WI38 (cell line): Measurements from ENCODE around the gene TSPAN15.

Experiments
- H3K4me3 ChIP-seq: 2 replicates; pipeline ENCODE4 v1.5.1; 2011; ENCODE audit warnings: low read depth, mild to moderate bottlenecking, control low read depth, low read length
- CTCF ChIP-seq: IDR thresholded peaks from 2 replicates; pipeline ENCODE4 v1.5.1; 2012; ENCODE audit warnings: low read depth, mild to moderate bottlenecking, control low read depth, low read length

TSPAN15 gene

GRCh38 chr10:69460576-69461242 lies 9.4 kb downstream of the TSPAN15 start:
- no peak for TF ChIP-seq CTCF
- no peak overlapping the region for H3K4me3 ChIP-seq

GRCh38 chr10:69461243-69462025 lies 10.2 kb downstream of the TSPAN15 start:
- no peak for TF ChIP-seq CTCF
- no peak overlapping the region for H3K4me3 ChIP-seq

- TF ChIP-seq CTCF, result no peak
- H3K4me3 ChIP-seq, result no peak overlapping the region
Observed at GRCh38 chr10:69463886-69464285, 12.6 kb downstream of the TSPAN15 start.

GRCh38 chr10:69464401-69464800 lies 13.1 kb downstream of the TSPAN15 start:
- TF ChIP-seq CTCF, result no peak

GRCh38 chr10:69464801-69465401 lies 13.6 kb downstream of the TSPAN15 start:
- no peak overlapping the region for H3K4me3 ChIP-seq
- no peak for TF ChIP-seq CTCF

More at GRCh38 chr10:69464401-69464800, 13.1 kb downstream of the TSPAN15 start:
- H3K4me3 ChIP-seq, result no peak overlapping the region

- no peak overlapping the region for H3K4me3 ChIP-seq
Observed at GRCh38 chr10:69465457-69466157, 14.3 kb downstream of the TSPAN15 start.

More at GRCh38 chr10:69465457-69466157, 14.3 kb downstream of the TSPAN15 start:
- TF ChIP-seq CTCF, result no peak
